Muscle of leg (tissue), 11 donors: ENCODE results near the gene KLHDC8A. TPM values are rescaled to one million over a fixed set of nuclear protein-coding genes. Genes with fewer than 3 reads are reported as not detected.
A peak's percentile ranks its signal among the peaks of the same experiment; 100 is the strongest.
"Not testable (repeated sequence)": the region's sequence is repeated elsewhere in the genome, so short reads cannot be mapped to it uniquely, and the experiment has no call there.

Experiments used
- DNase-seq: peaks from one replicate; pipeline ENCODE4 v3.0.0; 2013
- H3K27ac ChIP-seq: one replicate; pipeline ENCODE4 v1.5.1; 2013; ENCODE audit warnings: mild to moderate bottlenecking, low read length, control low read depth
- H3K27me3 ChIP-seq: one replicate; pipeline ENCODE4 v1.6.1; 2013; ENCODE audit warnings: low read length; ENCODE audit not compliant: control insufficient read depth, insufficient read depth
- H3K36me3 ChIP-seq: one replicate; pipeline ENCODE4 v1.6.1; 2013; ENCODE audit warnings: low read length; ENCODE audit not compliant: control insufficient read depth, insufficient read depth
- H3K4me1 ChIP-seq: one replicate; pipeline ENCODE4 v1.6.1; 2013; ENCODE audit warnings: low read length; ENCODE audit not compliant: control insufficient read depth, insufficient read depth
- H3K4me3 ChIP-seq: one replicate; pipeline ENCODE4 v1.5.1; 2013; ENCODE audit warnings: low read length, control low read depth
- H3K9me3 ChIP-seq: replicated peaks from 2 replicates; pipeline ENCODE4 v1.6.1; 2013; ENCODE audit warnings: low read depth, low read length; ENCODE audit not compliant: control insufficient read depth
- WGBS: methylation state at CpG from one replicate; pipeline ENCODE4 v1.1.5; 2013; ENCODE audit warnings: missing lambda C conversion rate; ENCODE audit not compliant: insufficient coverage; 5-methylcytosine and 5-hydroxymethylcytosine counted together
- polyA plus RNA-seq, 8 donors: library from polyadenylated mRNA; unstranded; fragments of 120-200 nt; gene quantifications; one replicate each; pipeline versions ENCODE4 v1.2.1 to v1.2.3, GENCODE V29; 2013; ENCODE audit warnings: inconsistent platforms in 1 of 8, low replicate concordance in 1 of 8; ENCODE audit not compliant: insufficient read length in 8 of 8, insufficient read depth in 1 of 8
- total RNA-seq: library from RNA; stranded (reverse); fragments of 120-200 nt; gene quantifications from one replicate; pipeline ENCODE4 v1.2.4, GENCODE V29; 2013

Gene KLHDC8A
- total and polyA plus RNA-seq, 9 donors, result 0.22 to 0.84 (median 0.38) TPM

GRCh38 chr1:205371871-205372660, 15.3 kb upstream of the KLHDC8A start:
- Histone ChIP-seq H3K4me3 (no peak overlapping the region), H3K9me3 (no peaks in the 10 kb centered on the region), H3K36me3 (no peaks in the 10 kb centered on the region), H3K27ac (no peak overlapping the region), H3K4me1 (no peaks in the 10 kb centered on the region), H3K27me3 (peaks cover 2% of the 10 kb centered on the region)
- WGBS, result 68% methylated on average over 7 of the region's 11 CpGs
- no peak for DNase-seq

GRCh38 chr1:205370780-205371179, 14.1 kb upstream of the KLHDC8A start:
- H3K27me3 ChIP-seq, result peaks cover 2% of the 10 kb centered on the region
- no peaks in the 10 kb centered on the region for H3K9me3 ChIP-seq
- H3K4me3 ChIP-seq, result no peak overlapping the region
- no peaks in the 10 kb centered on the region for H3K4me1 ChIP-seq
- H3K27ac ChIP-seq, result no peak overlapping the region
- DNase-seq, result no peak
- no peaks in the 10 kb centered on the region for H3K36me3 ChIP-seq

- peaks cover 2% of the 10 kb centered on the region for H3K27me3 ChIP-seq
- H3K4me1 ChIP-seq, result no peaks in the 10 kb centered on the region
- H3K4me3 ChIP-seq, result no peak overlapping the region
- DNase-seq, result no peak
- no peaks in the 10 kb centered on the region for H3K36me3 ChIP-seq
- 40% methylated on average over 1 of the region's 3 CpGs for WGBS
- H3K9me3 ChIP-seq, result no peaks in the 10 kb centered on the region
- H3K27ac ChIP-seq, result no peak overlapping the region
Observed at GRCh38 chr1:205369701-205370123, 13.0 kb upstream of the KLHDC8A start.

- 84% methylated on average over 5 of the region's 6 CpGs for WGBS
- no peak overlapping the region for H3K27ac ChIP-seq
Observed at GRCh38 chr1:205368478-205368877, 11.8 kb upstream of the KLHDC8A start.

DNA sequence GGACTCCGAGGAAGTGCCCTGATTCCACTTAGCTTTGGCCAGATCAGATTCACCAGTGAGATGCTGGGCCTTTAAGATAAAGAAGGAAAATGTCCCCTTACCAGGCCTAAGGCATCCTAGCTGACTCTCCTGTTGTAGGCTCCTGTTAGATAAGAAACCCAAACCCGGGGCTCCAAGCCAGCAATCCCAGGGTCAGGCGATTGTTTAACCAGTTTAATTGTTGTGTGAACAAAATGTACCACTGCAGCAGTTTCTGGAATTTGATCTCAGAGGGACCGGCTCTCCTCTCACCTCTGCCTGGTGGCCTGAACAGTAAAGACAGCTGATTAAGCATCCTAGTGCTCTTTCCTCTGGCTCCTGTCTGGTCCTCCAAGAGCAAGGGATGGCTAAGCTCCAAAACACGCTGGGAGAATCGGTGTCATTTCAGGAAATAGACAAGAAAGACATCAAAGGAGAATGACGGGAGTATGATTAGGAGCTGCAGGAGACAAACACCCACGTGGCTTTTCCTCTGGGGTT, 9.3 kb upstream of the KLHDC8A start:
- H3K27me3 ChIP-seq, result no peaks in the 10 kb centered on the region
- DNase-seq, result no peak
- 25% methylated on average over 1 of the region's 8 CpGs for WGBS

More at GRCh38 chr1:205368478-205368877, 11.8 kb upstream of the KLHDC8A start:
- Histone ChIP-seq H3K27me3 (peaks cover 2% of the 10 kb centered on the region), H3K9me3 (no peaks in the 10 kb centered on the region), H3K4me1 (no peaks in the 10 kb centered on the region), H3K36me3 (no peaks in the 10 kb centered on the region), H3K4me3 (no peak overlapping the region)
- no peak for DNase-seq

DNA sequence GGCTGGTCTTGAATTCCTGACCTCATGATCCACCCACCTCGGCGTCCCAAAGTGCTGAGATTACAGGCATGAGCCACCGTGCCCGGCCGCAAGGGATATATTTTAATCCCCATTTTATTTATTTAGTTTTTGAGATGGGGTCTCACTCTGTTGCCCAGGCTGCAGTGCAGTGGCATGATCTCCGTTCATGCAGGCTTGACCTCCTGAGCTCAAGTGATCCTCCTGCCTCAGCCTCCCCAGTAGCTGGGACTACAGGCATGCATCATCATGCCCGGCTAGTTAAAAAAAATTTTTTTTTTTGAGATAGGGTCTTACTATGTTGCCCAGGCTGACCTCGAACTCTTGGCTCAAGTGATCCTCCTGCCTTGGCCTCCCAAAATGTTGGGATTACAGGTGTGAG, 8.4 kb upstream of the KLHDC8A start:
- not testable (repeated sequence) for H3K36me3 ChIP-seq, H3K27me3 ChIP-seq, H3K4me3 ChIP-seq, H3K9me3 ChIP-seq, DNase-seq, H3K4me1 ChIP-seq, H3K27ac ChIP-seq
- WGBS, result 100% methylated on average over 1 of the region's 8 CpGs

More for the DNA sequence above, 9.3 kb upstream of the KLHDC8A start:
- H3K36me3 ChIP-seq, result no peaks in the 10 kb centered on the region
- H3K4me1 ChIP-seq, result no peaks in the 10 kb centered on the region
- no peak overlapping the region for H3K27ac ChIP-seq
- no peak overlapping the region for H3K4me3 ChIP-seq
- H3K9me3 ChIP-seq, result no peaks in the 10 kb centered on the region

DNA sequence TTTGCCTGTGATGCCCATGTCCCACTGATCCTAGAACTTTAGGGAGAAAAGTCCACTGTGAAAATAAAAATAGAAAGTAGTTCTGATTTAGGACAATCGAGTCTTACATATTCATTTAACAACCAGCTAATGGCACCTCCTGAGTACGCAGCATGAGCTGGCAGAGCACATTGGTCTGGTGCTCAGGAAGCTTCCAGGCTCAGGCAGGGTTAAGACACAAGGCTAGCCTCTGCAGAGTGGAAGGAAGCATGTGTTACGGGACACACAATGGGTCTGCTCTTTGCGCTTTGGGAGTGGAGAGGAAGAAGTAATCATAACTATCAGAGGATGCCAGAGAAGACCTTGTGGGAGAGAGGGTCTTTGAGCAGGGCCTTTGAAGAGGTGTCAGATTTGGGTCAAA, 4.2 kb upstream of the KLHDC8A start:
- no peak for DNase-seq
- H3K4me3 ChIP-seq, result no peak overlapping the region
- H3K36me3 ChIP-seq, result no peaks in the 10 kb centered on the region
- no peaks in the 10 kb centered on the region for H3K9me3 ChIP-seq
- H3K4me1 ChIP-seq, result peaks cover 19% of the 10 kb centered on the region
- H3K27ac ChIP-seq, result no peak overlapping the region
- H3K27me3 ChIP-seq, result no peaks in the 10 kb centered on the region
- WGBS, result 60% methylated on average over 3 of the region's 4 CpGs

GRCh38 chr1:205359771-205360565, 3.2 kb upstream of the KLHDC8A start:
- DNase-seq, result peak; percentile 52
- 46% methylated on average over 10 of the region's 11 CpGs for WGBS

GRCh38 chr1:205358579-205358978, 1.9 kb upstream of the KLHDC8A start:
- Histone ChIP-seq H3K36me3 (no peaks in the 10 kb centered on the region), H3K9me3 (no peaks in the 10 kb centered on the region), H3K27ac (no peak overlapping the region), H3K4me3 (no peak overlapping the region), H3K4me1 (peaks cover 19% of the 10 kb centered on the region), H3K27me3 (no peaks in the 10 kb centered on the region)
- DNase-seq, result no peak

More at GRCh38 chr1:205359771-205360565, 3.2 kb upstream of the KLHDC8A start:
- Histone ChIP-seq H3K4me3 (no peak overlapping the region), H3K36me3 (no peaks in the 10 kb centered on the region), H3K4me1 (peaks cover 19% of the 10 kb centered on the region), H3K27me3 (no peaks in the 10 kb centered on the region), H3K9me3 (no peaks in the 10 kb centered on the region), H3K27ac (no peak overlapping the region)

DNA sequence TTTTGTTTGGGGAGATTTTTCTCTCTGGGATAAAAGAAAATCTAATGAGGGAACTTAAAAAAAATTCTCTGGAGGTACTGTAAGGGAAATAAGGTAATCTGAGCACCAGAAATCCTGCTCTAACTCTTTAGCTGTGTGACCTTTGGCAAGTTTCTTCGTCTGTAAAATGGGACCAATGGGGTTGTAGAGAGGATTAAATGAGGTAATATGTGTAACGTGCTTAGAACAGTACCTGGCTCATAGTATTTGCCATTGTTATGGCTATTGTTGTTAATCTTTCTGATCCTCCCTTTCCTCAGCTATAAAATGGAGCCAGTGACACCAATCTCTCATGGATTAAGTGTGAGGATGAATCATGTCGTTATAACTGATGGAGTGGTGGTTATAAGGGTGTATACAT, 845 bp upstream of the KLHDC8A start:
- H3K4me1 ChIP-seq, result peaks cover 19% of the 10 kb centered on the region
- no peak for DNase-seq
- no peak overlapping the region for H3K27ac ChIP-seq
- WGBS, result no CpG with 5 or more reads among the region's 3 CpGs
- no peaks in the 10 kb centered on the region for H3K27me3 ChIP-seq
- no peaks in the 10 kb centered on the region for H3K36me3 ChIP-seq
- H3K9me3 ChIP-seq, result no peaks in the 10 kb centered on the region
- H3K4me3 ChIP-seq, result no peak overlapping the region
